WERI-Rb-1 (cell line): Measurements from ENCODE around the gene PRSS38.
"Not testable (repeated sequence)": the region's sequence is repeated elsewhere in the genome, so short reads cannot be mapped to it uniquely, and the experiment has no call there.

Experiments used
- DNase-seq: peaks from one replicate; pipeline ENCODE4 v3.0.0-alpha.2; 2020
- H3K27ac ChIP-seq: fragments of 250-450 bp; sonication (Bioruptor Pico); 2 replicates; pipeline ENCODE4 v1.5.1; 2020; ENCODE audit warnings: mild to moderate bottlenecking, moderate library complexity
- H3K27me3 ChIP-seq: fragments of 250-450 bp; sonication (Bioruptor Pico); 2 replicates; pipeline ENCODE4 v1.5.1; 2021; ENCODE audit warnings: mild to moderate bottlenecking, low read depth, moderate library complexity; ENCODE audit not compliant: insufficient read depth, severe bottlenecking
- H3K36me3 ChIP-seq: fragments of 250-450 bp; sonication (Bioruptor Pico); 2 replicates; pipeline ENCODE4 v1.5.1; 2020; ENCODE audit warnings: mild to moderate bottlenecking, moderate library complexity
- H3K4me3 ChIP-seq: 2 replicates; pipeline ENCODE4 v1.5.1; 2011; ENCODE audit warnings: low read depth, mild to moderate bottlenecking, control low read depth, low read length
- H3K9me3 ChIP-seq: fragments of 250-450 bp; sonication (Bioruptor Pico); 2 replicates; pipeline ENCODE4 v1.5.1; 2021; ENCODE audit warnings: mild to moderate bottlenecking, moderate library complexity; ENCODE audit not compliant: severe bottlenecking
- TF ChIP-seq, protein P1 (sequence below): IDR thresholded peaks from 2 replicates; pipeline ENCODE4 v1.5.1; 2011; ENCODE audit warnings: low read depth, mild to moderate bottlenecking, control low read depth, inconsistent platforms, low read length

Gene PRSS38

DNA sequence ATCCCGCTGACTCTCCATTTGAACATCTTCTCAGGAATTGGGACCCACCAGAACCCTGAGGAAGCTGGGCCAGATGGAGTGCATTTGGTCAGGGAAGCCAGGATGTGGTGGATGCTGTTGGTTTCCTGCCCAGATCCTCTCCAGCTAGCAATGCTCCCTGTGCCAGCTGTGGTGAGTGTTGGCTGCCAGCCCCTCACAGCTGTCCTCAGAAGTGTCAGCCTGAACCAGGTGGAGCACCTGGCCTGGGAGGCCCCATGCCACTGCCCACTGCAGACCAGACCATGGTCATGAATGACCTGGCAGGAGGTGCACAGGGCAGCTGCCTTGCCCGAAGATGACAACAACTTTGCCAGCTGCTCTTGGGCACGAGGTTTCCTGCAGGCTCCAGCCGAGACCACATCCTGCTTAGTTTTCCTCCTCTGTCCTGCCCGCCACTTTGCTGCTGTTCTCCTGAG, 54.4 kb downstream of the PRSS38 start:
- TF ChIP-seq, protein P1, sequence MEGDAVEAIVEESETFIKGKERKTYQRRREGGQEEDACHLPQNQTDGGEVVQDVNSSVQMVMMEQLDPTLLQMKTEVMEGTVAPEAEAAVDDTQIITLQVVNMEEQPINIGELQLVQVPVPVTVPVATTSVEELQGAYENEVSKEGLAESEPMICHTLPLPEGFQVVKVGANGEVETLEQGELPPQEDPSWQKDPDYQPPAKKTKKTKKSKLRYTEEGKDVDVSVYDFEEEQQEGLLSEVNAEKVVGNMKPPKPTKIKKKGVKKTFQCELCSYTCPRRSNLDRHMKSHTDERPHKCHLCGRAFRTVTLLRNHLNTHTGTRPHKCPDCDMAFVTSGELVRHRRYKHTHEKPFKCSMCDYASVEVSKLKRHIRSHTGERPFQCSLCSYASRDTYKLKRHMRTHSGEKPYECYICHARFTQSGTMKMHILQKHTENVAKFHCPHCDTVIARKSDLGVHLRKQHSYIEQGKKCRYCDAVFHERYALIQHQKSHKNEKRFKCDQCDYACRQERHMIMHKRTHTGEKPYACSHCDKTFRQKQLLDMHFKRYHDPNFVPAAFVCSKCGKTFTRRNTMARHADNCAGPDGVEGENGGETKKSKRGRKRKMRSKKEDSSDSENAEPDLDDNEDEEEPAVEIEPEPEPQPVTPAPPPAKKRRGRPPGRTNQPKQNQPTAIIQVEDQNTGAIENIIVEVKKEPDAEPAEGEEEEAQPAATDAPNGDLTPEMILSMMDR, result no peak
- no peaks in the 10 kb centered on the region for H3K27me3 ChIP-seq
- DNase-seq, result no peak
- no peak overlapping the region for H3K27ac ChIP-seq
- H3K9me3 ChIP-seq, result no peaks in the 10 kb centered on the region
- no peak overlapping the region for H3K4me3 ChIP-seq
- H3K36me3 ChIP-seq, result no peaks in the 10 kb centered on the region

GRCh38 chr1:227870366-227870765, 54.9 kb downstream of the PRSS38 start:
- H3K27ac ChIP-seq, result no peak overlapping the region
- H3K27me3 ChIP-seq, result no peaks in the 10 kb centered on the region
- H3K4me3 ChIP-seq, result no peak overlapping the region
- TF ChIP-seq, protein P1, result no peak
- no peak for DNase-seq
- H3K9me3 ChIP-seq, result no peaks in the 10 kb centered on the region
- H3K36me3 ChIP-seq, result no peaks in the 10 kb centered on the region

DNA sequence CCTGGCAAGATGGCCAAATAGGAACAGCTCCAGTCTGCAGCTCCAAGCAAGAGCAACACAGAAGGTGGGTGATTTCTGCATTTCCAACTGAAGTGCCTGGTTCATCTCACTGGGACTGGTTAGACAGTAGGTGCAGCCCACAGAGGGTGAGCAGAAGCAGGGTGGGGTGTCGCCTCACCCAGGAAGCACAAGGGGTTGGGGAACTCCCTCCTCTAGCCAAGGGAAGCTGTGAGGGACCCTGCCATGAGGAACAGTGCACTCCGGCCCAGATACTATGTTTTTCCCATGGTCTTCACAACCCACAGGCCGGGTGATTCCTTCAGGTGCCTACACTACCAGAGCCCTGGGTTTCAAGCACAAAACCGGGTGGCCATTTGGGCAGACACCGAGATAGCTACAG, 56.4 kb downstream of the PRSS38 start:
- not testable (repeated sequence) for H3K27ac ChIP-seq, H3K9me3 ChIP-seq, H3K27me3 ChIP-seq, H3K36me3 ChIP-seq, H3K4me3 ChIP-seq, DNase-seq

DNA sequence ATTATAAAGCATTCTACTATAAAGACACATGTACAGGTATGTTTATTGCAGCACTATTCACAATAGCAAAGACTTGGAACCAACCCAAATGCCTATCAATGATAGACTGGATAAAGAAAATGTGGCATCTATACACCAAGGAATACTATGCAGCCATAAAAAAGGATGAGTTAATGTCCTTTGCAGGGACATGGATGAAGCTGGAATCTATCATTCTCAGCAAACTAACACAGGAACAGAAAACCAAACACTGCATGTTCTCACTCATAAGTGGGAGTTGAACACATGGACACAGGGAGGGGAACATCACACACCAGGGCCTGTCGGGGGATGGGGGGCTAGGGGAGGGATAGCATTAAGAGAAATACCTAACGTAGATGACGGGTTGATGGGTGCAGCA, 62.3 kb downstream of the PRSS38 start:
- H3K27me3 ChIP-seq, H3K9me3 ChIP-seq, H3K27ac ChIP-seq, DNase-seq, H3K36me3 ChIP-seq, H3K4me3 ChIP-seq: not testable (repeated sequence)

DNA sequence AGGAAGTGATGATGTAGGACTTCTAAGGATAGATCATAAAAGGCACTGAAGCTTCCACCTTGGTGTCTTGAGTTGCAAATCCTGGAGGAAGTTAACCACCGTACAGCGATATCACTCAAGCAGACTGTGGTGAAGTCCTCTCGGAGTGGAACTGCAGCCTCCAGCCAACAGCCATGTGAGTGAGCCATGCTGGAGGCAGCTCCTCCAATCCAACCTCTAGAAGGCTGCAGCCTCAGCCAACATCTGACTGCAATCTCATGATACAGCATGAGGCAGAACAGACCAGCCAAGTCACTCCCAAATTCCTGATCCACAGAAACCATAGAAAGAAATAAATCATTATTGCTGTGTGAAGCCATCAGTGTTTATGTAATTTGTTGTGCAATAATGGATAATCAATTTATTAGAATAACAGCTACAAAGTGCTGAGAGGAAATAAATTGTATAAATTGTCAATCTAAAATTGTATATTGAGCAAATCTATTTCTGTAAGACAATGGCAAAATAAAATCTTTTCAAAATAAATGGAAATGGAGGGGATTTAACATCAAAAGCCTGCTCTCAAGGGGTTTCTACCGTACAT, 65.0 kb downstream of the PRSS38 start:
- Histone ChIP-seq H3K27me3 (no peaks in the 10 kb centered on the region), H3K9me3 (no peaks in the 10 kb centered on the region), H3K36me3 (no peaks in the 10 kb centered on the region), H3K4me3 (no peak overlapping the region), H3K27ac (no peak overlapping the region)
- DNase-seq, result no peak
- TF ChIP-seq, protein P1, result no peak

DNA sequence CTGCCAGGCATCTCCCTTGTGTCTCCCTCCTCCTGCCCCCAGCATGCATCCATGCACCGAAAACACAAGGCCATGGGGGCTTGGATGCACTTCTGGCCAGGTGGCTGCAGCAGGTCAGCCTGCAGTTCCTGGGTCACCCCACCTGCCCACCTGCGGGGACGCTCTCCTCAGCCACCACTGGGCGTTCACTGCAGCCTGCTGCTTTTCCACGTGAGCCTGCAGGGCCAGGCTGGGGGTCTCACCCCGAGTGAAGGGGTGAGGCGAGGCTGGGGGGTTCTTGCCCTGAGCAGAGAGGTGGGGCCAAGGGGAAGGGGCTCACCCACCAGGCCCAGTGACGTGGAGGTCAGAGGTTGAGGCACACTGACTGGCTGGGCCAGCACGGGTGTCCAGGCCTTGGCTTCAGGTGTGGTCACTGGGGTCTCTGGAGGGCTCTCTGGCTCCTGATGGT, 67.6 kb downstream of the PRSS38 start:
- H3K27ac ChIP-seq, result no peak overlapping the region
- H3K27me3 ChIP-seq, result no peaks in the 10 kb centered on the region
- H3K4me3 ChIP-seq, result no peak overlapping the region
- no peaks in the 10 kb centered on the region for H3K36me3 ChIP-seq
- TF ChIP-seq, protein P1, result no peak
- no peak for DNase-seq
- H3K9me3 ChIP-seq, result no peaks in the 10 kb centered on the region

- H3K4me3 ChIP-seq, result no peak overlapping the region
- H3K27ac ChIP-seq, result no peak overlapping the region
- DNase-seq, result no peak
- no peaks in the 10 kb centered on the region for H3K9me3 ChIP-seq
- TF ChIP-seq, protein P1, result no peak
- H3K27me3 ChIP-seq, result no peaks in the 10 kb centered on the region
- H3K36me3 ChIP-seq, result no peaks in the 10 kb centered on the region
These were observed 68.3 kb downstream of the PRSS38 start for GRCh38 chr1:227883641-227884301.
